GM13976 (cell line): ENCODE results near the gene SDHB.

Experiments
- DNase-seq: peaks from one replicate; pipeline ENCODE4 v3.0.0; 2012; ENCODE audit warnings: low spot score
- CTCF ChIP-seq: IDR thresholded peaks from 2 replicates; pipeline ENCODE4 v1.5.1; 2012; ENCODE audit warnings: borderline replicate concordance, mild to moderate bottlenecking; ENCODE audit not compliant: insufficient read depth; ENCODE audit errors: extremely low read depth, missing control alignments, control extremely low read depth
- in situ Hi-C: fragments of 300-500 bp; cut with MboI; formaldehyde crosslinking; loops from one replicate; pipeline ENCODE4 v1.12.0; 2022; ENCODE audit warnings: low sequenced_read_pairs, mixed read lengths, inconsistent platforms; ENCODE audit not compliant: unreplicated experiment

Gene SDHB

GRCh38 chr1:17040135-17040534, 13.7 kb downstream of the SDHB start:
- TF ChIP-seq CTCF, result no peak
- no peak for DNase-seq
- in situ Hi-C loops, result loop anchor here (10.0 kb wide), 1 partner anchor 75 kb away; no protein-coding TSS in a partner anchor

DNA sequence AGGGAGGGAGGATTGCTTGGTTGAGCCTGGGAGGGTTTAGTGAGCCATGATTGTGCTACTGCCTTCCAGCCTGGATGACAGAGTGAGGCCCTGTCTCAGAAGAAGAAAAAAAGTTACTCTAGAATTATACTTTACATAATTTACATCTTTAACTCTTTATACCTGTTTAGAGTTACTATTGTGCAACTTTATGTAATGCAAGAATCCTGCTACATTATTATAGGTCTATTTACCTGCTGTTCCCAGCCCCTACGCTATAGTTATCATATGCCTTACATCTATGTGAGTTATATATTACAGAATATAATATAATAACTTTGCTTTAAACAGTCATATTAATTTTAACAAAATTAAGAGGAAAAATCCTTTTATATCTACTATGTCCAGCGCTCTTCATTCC, 14.3 kb downstream of the SDHB start:
- no peak for TF ChIP-seq CTCF
- in situ Hi-C loops, result no loop called here
- DNase-seq, result no peak

DNA sequence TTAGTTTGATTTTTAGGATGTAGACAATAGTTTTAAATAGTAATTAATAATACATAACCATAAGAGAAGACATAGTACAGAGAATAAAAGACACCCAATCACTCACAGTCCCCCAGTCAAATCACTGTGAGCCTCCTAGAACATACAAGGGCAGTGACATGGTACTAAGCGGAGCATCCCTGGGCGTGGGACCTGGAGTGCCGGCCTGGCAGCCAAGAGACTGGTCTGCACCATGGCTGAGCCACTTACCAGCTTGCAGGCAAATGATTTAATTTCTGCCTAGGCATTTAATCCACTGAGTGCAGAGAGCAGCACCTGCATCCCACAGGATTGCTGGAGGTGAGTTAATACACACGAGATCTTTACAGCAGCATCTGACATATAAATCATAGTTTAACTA, 20.4 kb downstream of the SDHB start:
- no peak for DNase-seq
- TF ChIP-seq CTCF, result no peak
- in situ Hi-C loops, result no loop called here

DNA sequence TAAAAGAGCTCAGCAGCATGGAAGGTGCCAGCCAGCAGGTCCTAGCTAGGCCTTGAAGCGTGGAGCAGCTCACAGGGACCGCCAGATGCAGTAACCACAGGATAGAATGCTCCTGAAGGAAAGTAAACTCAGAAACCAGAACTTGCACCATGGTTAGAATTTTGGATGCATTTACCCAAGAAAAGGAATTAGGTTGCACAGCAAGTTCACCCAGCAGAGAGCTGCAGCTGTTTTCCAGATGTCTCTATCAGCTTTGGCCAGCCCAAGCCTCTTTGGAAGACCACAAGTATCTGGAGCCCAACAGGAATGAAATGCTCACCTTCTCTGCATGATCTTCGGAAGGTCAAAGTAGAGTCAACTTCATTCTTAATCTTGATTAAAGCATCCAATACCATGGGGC, 21.1 kb downstream of the SDHB start:
- DNase-seq, result no peak
- no peak for TF ChIP-seq CTCF
- in situ Hi-C loops, result no loop called here

GRCh38 chr1:17031436-17031835, 22.4 kb downstream of the SDHB start:
- DNase-seq, result no peak
- in situ Hi-C loops, result no loop called here
- TF ChIP-seq CTCF, result no peak

DNA sequence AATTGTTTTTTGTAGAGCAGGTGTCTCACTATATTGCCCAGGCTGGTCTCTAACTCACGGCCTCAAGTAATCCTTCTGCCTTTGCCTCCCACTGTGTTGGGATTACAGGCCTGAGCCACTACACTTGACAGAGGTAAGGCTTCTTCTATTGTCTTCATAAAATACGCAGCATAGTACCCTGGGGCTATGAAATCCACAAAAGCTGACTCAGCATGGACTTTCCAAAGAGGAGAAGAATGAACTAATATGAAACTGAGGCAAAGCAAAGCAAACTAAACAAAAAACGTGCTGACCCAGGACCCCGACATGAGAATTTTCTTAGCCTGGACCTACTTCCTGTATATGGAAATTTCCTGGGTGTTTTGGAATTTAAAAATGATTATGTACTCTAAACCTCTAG, 23.6 kb downstream of the SDHB start:
- TF ChIP-seq CTCF, result no peak
- in situ Hi-C loops, result no loop called here
- DNase-seq, result no peak

GRCh38 chr1:17028662-17029188, 25.1 kb downstream of the SDHB start:
- no peak for DNase-seq
- TF ChIP-seq CTCF, result no peak
- in situ Hi-C loops, result no loop called here
